Activated CD4-positive, alpha-beta T cell treated with anti-CD3 and anti-CD28 coated beads, Interleukin-2, amount 50 U/mL, for 48 hours (primary cell): ENCODE measurements around the gene SSC4D.
"Not testable (repeated sequence)": the region's sequence is repeated elsewhere in the genome, so short reads cannot be mapped to it uniquely, and the experiment has no call there.

Experiments used
- DNase-seq, 2 experiments: peaks; one replicate each; pipeline ENCODE4 v3.0.0-alpha.2; 2020

Gene SSC4D

GRCh38 chr7:76381814-76382213 lies 27.7 kb downstream of the SSC4D start:
- DNase-seq, result no peak

- DNase-seq, result no peak
Observed at GRCh38 chr7:76380623-76380966, 28.9 kb downstream of the SSC4D start.

GRCh38 chr7:76377186-76377918 lies 32.1 kb downstream of the SSC4D start:
- DNase-seq, result no peak

DNA sequence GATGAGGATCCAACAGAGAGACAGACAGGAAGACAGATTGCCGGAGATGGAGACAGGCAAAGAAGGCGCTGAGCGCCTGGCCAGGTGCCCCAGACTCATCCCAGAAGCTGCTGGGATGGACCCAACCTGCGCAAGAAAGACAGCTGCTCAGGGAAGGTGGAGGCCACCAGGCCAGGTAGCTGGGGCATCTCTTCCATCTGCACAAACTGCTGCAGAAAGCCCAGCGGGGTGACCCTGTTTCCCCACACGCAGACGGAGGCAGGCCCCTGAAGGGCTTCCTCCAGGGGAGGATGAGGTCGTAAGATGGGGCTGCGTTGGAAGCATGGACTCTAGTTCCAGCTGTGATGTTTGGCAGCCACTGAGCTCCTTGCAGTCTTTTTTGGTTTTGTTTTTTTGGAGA lies 34.2 kb downstream of the SSC4D start:
- no peak for DNase-seq

DNA sequence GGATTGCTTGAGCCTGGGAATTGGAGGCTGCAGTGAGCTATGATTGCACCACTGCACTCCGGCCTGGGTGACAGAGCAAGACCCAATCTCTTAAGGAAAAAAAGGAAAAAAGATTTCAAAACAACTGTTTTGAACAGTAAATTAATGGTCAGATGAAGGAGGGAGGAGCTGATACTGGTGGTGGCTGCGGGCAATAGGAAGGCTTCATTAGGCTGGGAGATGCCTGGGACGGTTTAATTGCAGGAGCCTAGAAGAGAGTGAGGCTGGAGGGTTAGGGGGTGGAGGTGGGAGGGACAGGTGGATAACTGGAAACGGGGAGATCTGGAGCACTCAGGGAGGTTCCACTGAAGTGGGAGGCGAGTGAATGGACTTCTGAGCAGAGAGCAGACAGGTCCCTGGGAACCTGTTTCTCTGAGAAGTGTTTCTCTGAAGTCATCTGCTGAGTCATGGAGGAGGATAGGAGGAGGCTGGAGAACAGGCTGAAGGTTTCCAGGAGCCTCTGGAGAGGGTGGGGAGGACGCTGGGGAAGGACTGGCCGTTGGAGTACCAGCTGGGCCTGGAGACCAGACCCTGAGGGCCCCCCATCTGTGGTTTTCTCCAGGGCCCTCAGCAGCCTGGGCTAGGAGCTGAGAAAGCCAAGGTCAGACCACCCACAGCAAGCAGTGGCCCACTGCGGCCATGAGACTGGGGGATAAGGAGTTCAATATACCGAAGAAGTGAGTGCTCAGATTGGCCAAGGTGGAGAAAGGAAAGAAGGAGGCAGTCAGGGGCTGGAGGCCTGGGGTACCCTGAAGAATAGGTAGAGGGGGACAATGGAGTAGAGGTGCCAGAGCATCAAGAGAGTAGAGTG lies 36.3 kb downstream of the SSC4D start:
- no peak for DNase-seq

DNA sequence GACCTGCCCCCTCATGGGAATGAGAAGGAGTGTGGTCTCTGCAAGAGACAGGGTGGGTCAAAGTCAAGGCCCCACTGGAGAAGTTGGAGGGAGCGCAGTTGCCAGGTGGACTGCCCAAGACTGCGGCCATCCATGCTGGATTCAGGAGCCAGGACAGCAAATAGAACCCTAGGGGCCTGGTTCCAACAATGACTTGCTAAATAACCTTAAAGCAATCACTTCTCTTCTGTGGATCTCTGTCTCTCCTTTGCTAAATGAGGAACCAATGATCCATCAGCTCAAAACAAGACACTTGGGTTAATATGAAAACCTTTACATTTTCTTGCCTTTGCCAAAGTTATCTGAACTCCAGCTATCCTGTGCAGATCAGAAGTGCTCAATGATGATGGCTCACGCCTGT lies 38.1 kb downstream of the SSC4D start:
- no peak for DNase-seq

- no peak for DNase-seq
Observed at GRCh38 chr7:76369018-76369417, 40.5 kb downstream of the SSC4D start.

- no peak for DNase-seq
Observed at GRCh38 chr7:76368190-76368589, 41.3 kb downstream of the SSC4D start.

DNA sequence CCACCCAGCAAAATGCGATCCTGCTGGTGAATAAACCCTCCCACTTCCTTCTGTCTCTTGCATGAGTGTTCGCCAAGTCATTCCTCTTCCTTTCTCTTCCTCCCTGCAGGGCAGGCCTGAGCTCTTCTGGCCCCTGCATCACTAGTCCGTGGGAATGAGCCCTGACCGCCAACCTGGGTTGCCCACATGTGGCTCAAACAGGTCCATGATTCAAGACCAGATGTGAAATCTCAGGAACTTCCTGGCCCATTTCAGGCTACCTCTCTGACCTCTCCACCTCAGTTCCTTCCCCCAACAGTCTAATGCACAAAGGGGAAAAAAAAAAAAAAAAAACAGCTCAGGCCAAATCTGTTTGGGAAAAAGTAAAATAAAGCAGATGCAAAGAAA lies 45.3 kb downstream of the SSC4D start:
- no peak for DNase-seq

GRCh38 chr7:76363754-76364153 lies 45.7 kb downstream of the SSC4D start:
- DNase-seq, result not testable (repeated sequence)

DNA sequence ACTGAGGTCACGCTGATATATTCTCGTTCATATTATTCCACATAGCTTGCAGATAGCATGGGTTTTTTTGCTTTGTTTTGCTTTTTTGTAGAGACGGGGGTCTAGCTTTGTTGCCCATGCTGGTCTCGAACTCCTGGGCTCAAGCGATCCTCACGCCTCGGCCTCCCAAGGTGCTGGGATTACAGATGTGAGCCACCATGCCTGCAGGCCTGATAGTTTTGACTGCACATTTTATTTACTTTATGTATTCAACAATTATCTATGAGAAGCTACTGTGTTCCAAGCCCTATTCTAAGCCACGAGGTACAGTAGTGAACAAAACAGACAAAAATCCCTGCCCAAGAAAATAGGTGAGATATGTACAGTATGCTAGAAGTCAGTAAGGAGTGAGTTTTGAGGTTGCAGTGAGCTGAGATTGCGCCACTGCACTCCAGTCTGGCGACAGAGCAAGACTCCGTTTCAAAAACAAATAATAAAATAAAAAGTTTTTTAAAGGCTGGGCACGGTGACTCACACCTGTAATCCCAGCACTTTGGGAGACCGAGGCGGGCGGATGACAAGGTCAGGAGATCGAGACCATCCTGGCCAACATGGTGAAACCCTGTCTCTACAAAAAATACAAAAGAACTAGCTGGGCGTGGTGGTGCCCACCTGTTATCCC lies 49.4 kb downstream of the SSC4D start:
- DNase-seq, result no peak

- peak; percentile 89 to 93 for DNase-seq
Observed at GRCh38 chr7:76359111-76359977, 50.2 kb downstream of the SSC4D start.

DNA sequence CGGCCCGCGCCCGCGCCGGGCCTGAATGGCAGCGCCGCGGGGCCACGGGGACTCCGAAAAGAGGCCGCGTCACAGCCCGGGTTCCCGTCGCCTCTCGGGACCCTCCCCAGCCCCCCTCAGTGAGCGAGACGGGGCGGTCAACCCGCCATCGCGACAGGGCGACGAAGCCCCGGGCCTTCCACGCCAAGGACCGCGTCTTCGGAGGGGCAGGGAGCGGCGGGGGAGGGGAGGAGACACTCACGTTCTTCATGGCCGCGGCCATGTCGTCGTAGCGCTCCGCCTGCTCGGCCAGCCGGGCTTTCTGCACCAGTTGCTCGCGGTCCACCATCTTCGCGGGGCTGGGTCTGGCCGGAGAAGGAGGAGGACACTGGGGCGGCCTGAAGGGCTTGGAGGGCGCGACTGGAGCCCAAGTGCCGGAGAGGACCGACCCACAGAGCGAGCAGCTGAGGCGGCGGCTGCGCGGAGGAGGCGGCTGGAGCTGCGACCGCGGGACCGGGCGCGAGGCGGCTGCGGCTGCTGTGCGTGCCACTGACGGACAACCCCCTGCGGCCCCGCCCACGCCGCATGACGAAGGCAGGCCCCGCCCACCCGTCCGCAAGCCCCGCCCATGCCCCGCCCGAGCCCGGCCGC lies 50.9 kb downstream of the SSC4D start, which contains the start of gene YWHAG:
YWHAG (minus strand) TSS at position 511 of the 630 bp plus-strand sequence; CDS start at position 328, 183 bp downstream.
- peak; percentile 85 to 86 for DNase-seq

DNA sequence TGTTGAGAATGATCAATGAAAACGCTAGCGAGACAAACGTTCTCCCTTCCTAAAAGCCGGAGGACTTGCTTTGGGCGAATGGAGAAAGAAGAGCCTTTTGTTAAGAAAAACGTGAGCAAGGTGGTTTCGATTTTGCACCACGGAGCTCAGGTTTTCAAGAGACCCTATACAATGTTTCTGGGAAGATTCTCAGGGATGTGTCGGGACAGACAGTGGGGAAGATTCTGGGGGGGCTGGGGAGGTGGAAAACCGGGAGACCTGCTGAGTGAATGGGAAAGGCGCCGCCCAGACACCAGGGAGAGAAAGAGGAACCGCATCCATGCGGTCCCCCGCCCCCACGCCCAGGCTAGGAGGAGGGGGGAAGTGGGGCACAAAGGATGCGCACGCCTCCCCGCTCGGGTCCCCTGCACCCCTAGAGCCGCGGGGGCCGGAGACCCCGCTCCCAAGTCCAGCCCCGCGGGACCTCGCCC lies 51.5 kb downstream of the SSC4D start:
- peak; percentile 58 to 63 for DNase-seq

DNA sequence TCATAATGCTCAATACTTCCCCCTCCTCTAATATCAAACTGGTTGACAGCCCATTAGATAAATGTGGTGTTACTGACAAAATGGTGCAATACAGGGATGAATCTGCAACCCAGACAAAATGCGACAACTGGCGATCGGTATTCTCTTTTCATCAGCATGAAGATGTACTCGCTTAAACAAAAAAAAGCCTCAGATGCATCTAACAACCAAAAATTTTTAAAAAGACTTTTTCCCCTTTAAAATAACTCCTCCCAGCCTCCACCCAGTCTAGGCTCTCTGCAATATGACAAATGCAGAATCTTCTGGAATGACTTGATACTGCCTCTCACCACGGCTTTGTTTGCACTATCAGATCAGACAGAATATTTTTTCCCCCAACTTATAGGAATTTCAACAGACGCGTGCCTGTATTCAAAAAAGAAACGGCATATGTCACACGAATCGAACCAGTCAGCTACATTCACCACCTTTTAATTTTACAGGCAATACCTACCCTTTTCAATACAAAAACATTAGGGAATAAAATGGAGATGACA lies 52.0 kb downstream of the SSC4D start:
- DNase-seq, result no peak

DNA sequence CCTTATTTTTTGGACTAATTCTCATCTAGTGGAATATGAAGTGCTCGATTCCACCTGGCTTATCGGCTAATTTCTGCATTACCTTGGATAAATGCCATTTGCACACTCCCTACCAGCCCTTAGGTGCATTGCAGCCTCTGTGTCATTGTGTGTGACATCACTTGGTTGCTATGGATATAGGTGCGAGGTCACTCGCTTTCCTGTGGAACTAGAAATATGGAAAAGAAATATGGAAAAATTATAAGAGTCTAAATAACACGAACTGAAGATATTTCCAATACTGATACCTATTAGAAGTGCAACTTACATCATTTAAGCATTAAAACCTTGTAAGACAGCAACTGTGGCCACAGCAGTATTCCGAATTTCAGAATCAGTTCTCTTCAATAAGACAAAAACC lies 52.7 kb downstream of the SSC4D start:
- no peak for DNase-seq

DNA sequence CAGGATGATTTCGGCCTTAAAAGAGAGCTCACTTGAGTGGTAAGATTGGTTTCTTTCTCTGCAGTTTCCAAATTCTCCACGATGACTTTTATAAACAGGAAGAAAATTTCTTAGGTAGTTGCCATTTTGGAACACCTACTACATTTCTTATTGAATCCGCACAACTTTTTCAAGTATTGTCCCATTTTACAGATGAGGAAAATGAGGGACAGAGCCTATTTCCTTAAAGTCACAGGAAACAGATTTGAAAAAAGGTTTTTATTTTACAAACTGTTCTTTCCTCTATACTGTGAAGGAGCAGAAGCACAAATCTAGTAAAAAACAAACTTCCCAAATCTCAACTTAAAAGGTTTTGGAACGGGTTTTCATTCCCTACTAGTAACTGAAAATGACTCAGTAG lies 53.4 kb downstream of the SSC4D start:
- no peak for DNase-seq

GRCh38 chr7:76354981-76355730 lies 54.3 kb downstream of the SSC4D start:
- DNase-seq, result no peak

DNA sequence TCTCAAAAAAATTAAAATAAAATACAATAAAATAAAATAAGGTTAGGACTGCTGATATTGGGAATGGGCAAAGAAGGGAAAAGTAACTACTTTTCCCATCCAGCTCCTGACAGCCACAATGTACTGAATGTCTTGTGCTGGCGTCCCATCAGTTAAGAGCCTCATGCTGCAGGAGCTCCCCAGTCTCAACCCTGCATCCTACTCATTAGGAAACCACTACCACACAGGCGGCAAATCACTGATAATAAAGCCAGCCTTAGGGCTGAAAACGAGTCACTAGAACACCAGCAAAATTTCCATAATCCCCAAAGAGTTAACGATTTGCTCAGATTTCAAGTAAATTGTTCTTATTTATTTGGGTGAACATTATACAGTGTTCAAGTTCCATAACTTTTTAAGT lies 55.0 kb downstream of the SSC4D start:
- no peak for DNase-seq

DNA sequence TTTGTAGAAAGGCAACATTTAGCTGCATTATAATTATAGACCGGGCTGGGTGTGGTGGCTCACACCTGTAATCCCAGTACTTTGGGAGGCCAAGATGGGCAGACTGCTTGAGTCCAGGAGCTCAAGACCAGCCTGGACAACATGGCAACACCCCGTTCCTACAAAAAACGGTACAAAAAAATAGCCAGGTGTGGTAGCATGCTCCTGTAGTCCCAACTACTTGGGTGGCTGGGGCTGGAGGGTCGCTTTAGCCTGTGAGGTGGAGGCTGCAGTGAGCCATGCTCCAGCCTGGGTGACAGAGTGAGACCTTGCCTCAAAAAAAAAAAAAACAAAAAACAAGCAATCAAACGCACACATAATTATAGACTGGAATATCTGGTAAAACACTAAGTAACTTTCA lies 55.8 kb downstream of the SSC4D start:
- DNase-seq, result no peak

DNA sequence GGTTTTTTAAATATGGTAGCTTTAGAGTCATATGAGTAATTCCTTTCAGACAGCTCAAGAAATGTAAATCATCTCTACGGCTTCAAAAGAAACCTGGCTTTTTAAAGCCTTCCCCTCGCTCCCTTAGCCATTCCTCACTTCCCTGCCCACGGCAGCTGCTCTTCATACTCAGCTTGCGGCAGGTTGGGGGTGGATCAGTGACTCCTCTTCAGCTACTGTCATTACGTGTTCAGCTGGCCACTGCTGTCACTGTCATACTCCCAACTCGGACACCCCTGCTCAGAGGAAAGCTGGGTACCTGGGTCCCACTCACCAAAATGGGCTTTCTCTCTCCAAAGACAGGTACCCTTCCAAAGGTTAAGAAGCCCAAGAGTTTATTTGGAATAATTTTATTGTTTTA lies 57.3 kb downstream of the SSC4D start:
- DNase-seq, result peak; percentile 16 to 29
